NB4 (cell line): Measurements from ENCODE around the gene SCGB1D1.

Experiments
- DNase-seq: peaks from one replicate; pipeline ENCODE4 v3.0.0; 2010; ENCODE audit warnings: low read depth
- H3K4me3 ChIP-seq: one replicate; pipeline ENCODE4 v1.5.1; 2011; ENCODE audit warnings: mild to moderate bottlenecking, low read depth, low read length, moderate library complexity
- CTCF ChIP-seq: IDR thresholded peaks from one replicate; pipeline ENCODE4 v1.5.1; 2012; ENCODE audit warnings: low read depth, low read length
- MAX ChIP-seq: IDR thresholded peaks from 2 replicates; pipeline ENCODE4 v1.6.1; 2011; ENCODE audit warnings: low read depth, low read length
- MYC ChIP-seq: IDR thresholded peaks from 2 replicates; pipeline ENCODE4 v1.6.1; 2011; ENCODE audit warnings: low read depth, low read length
- POLR2A ChIP-seq: IDR thresholded peaks from 2 replicates; pipeline ENCODE4 v1.6.1; 2011; ENCODE audit warnings: mild to moderate bottlenecking; ENCODE audit not compliant: insufficient read length; ENCODE audit errors: extremely low read depth

SCGB1D1 gene

GRCh38 chr11:62143727-62144126, 46.3 kb upstream of the SCGB1D1 start:
- TF ChIP-seq CTCF, result peak; percentile 19
- TF ChIP-seq POLR2A, result no peak
- H3K4me3 ChIP-seq, result no peak overlapping the region
- no peak for DNase-seq

- no peak overlapping the region for H3K4me3 ChIP-seq
Measured at GRCh38 chr11:62144641-62145255, 45.3 kb upstream of the SCGB1D1 start.

GRCh38 chr11:62145261-62145871, 44.6 kb upstream of the SCGB1D1 start:
- TF ChIP-seq CTCF (no peak), MYC (no peak), MAX (no peak), POLR2A (no peak)
- no peak overlapping the region for H3K4me3 ChIP-seq
- no peak for DNase-seq

More at GRCh38 chr11:62144641-62145255, 45.3 kb upstream of the SCGB1D1 start:
- TF ChIP-seq CTCF, result no peak
- DNase-seq, result no peak

GRCh38 chr11:62146476-62147200, 43.4 kb upstream of the SCGB1D1 start:
- no peak for DNase-seq
- no peak overlapping the region for H3K4me3 ChIP-seq
- TF ChIP-seq MYC, result no peak
- no peak for TF ChIP-seq CTCF
- TF ChIP-seq MAX, result no peak
- no peak for TF ChIP-seq POLR2A

GRCh38 chr11:62147545-62147944, 42.5 kb upstream of the SCGB1D1 start:
- no peak overlapping the region for H3K4me3 ChIP-seq
- DNase-seq, result no peak

More at GRCh38 chr11:62147545-62147944, 42.5 kb upstream of the SCGB1D1 start:
- no peak for TF ChIP-seq MAX
- peak; percentile 5 for TF ChIP-seq CTCF
